Astrocyte (in vitro differentiated cells and primary cell): ENCODE measurements around the gene USHBP1.

ENCODE experiments used
- EZH2 ChIP-seq: IDR thresholded peaks from 2 replicates; pipeline ENCODE4 v1.6.1; 2012; ENCODE audit warnings: mild to moderate bottlenecking, low read length, inconsistent platforms; ENCODE audit not compliant: insufficient read depth
- TF ChIP-seq, protein P1 (sequence below): IDR thresholded peaks from 2 replicates; pipeline ENCODE4 v1.5.1; 2011; ENCODE audit warnings: low read depth, mild to moderate bottlenecking, inconsistent platforms, low read length, moderate library complexity; ENCODE audit not compliant: insufficient read depth

DNA sequence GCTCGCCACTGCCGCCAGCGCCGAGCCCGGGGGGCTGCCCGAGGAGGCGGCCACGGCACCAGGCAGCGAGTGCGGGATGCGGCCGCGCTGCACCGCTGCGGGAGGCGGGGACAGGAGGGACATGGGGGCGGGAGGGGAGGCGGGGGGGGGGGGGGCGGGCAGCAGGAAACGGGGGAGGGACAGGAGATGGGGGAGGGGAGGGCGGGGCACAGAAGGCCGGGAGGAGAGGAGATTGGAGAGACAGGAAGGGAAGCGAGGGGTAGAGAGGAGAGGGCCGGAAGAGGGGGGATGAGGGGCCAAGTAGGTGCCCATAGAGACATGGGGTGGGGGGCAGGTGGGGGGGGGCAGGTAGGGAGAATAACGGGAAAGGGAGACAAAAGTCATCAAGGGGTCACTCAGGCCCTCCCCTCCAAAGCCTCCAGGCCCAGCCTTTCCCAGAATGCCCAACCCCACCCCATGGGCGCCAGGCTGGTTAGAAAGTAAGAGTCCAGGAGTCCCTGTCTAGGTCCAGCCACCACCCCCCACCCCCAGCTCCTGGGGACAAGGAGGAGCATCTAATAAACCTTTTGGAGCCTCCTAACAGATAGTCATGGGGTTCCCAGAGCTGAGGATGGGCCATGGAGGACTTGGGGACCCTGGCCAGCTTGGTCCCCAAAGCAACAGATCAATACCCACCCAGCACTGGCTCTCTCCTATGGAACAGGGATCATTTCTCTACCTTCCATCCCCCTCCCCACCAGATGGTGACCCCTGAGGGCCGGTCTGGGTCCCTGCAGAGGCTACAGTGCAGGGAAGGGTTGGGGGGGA is 28.4 kb downstream of the USHBP1 start:
- TF ChIP-seq, protein P1, sequence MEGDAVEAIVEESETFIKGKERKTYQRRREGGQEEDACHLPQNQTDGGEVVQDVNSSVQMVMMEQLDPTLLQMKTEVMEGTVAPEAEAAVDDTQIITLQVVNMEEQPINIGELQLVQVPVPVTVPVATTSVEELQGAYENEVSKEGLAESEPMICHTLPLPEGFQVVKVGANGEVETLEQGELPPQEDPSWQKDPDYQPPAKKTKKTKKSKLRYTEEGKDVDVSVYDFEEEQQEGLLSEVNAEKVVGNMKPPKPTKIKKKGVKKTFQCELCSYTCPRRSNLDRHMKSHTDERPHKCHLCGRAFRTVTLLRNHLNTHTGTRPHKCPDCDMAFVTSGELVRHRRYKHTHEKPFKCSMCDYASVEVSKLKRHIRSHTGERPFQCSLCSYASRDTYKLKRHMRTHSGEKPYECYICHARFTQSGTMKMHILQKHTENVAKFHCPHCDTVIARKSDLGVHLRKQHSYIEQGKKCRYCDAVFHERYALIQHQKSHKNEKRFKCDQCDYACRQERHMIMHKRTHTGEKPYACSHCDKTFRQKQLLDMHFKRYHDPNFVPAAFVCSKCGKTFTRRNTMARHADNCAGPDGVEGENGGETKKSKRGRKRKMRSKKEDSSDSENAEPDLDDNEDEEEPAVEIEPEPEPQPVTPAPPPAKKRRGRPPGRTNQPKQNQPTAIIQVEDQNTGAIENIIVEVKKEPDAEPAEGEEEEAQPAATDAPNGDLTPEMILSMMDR = no peak
- TF ChIP-seq EZH2 = no peak
